Vagina (tissue), 2 donors: ENCODE measurements around the gene C2orf76. TPM values are rescaled to one million over a fixed set of nuclear protein-coding genes. Genes with fewer than 3 reads are reported as not detected.

Source experiments
- DNase-seq, 2 donors: peaks; one replicate each; pipeline ENCODE4 v3.0.0-alpha.2; 2017; ENCODE audit errors: extremely low spot score in 2 of 2
- H3K27ac ChIP-seq: fragments of 200-600 bp; sonication (generic); one replicate; pipeline ENCODE4 v1.5.1; 2019
- H3K27me3 ChIP-seq: fragments of 200-600 bp; sonication (generic); one replicate; pipeline ENCODE4 v1.5.1; 2019
- H3K36me3 ChIP-seq, 2 donors: fragments of 200-600 bp; sonication (generic); one replicate each; pipeline ENCODE4 v1.5.1; 2017 to 2019
- H3K4me1 ChIP-seq: fragments of 200-600 bp; sonication (generic); one replicate; pipeline ENCODE4 v1.5.1; 2019
- H3K4me3 ChIP-seq, 2 donors: fragments of 200-600 bp; sonication (generic); 1 replicate in 1 of 2; 2 replicates in 1 of 2; pipeline ENCODE4 v1.5.1; 2016 to 2019
- H3K9me3 ChIP-seq: fragments of 200-600 bp; sonication (generic); one replicate; pipeline ENCODE4 v1.5.1; 2019
- POLR2A ChIP-seq, 2 donors: fragments of 450-650 bp; IDR thresholded peaks; one replicate each; pipeline ENCODE4 v1.6.1; 2017; ENCODE audit warnings: antibody characterized with exemption in 2 of 2, mild to moderate bottlenecking in 2 of 2, moderate library complexity in 2 of 2
- POLR2AphosphoS5 ChIP-seq, 2 donors: sonication (generic); formaldehyde crosslinking; IDR thresholded peaks; one replicate each; pipeline ENCODE4 v1.9.0; 2017; ENCODE audit warnings: antibody characterized with exemption in 2 of 2, mild to moderate bottlenecking in 2 of 2, low read depth in 1 of 2; ENCODE audit not compliant: insufficient read depth in 1 of 2
- intact Hi-C: fragments of 100-400 bp; cut with DNase I; formaldehyde crosslinking; loops from one replicate; pipeline ENCODE4 v1.15.1; 2023
- total RNA-seq: library from RNA; depleted of rRNA; stranded (reverse); fragments of >200 nt; gene quantifications from one replicate; pipeline ENCODE4 v1.2.3, GENCODE V29; 2016
- TF ChIP-seq, protein P1 (sequence below), 3 experiments: fragments of 450-650 bp in 2 of 3; fragments of 200-600 bp in 1 of 3; sonication (generic) in 1 of 3; IDR thresholded peaks; one replicate each; pipeline ENCODE4 v1.5.1; 2017 to 2019; ENCODE audit warnings: antibody characterized with exemption in 3 of 3, mild to moderate bottlenecking in 2 of 3, moderate library complexity in 2 of 3

The C2orf76 gene
- total RNA-seq, 1 donor from 2014 or later, result 3.7 TPM

- intact Hi-C loops, result loop anchor here (10.0 kb wide), 1 partner anchor 410 kb away; no protein-coding TSS in a partner anchor
- no peak overlapping the region for H3K4me3 ChIP-seq
- H3K9me3 ChIP-seq, result no peaks in the 10 kb centered on the region
- H3K27me3 ChIP-seq, result no peaks in the 10 kb centered on the region
- H3K36me3 ChIP-seq, result no peaks in the 10 kb centered on the region
- no peak overlapping the region for H3K27ac ChIP-seq
- TF ChIP-seq POLR2A (IDR thresholded peaks at IDR 0.05), result no peak
- TF ChIP-seq, protein P1, sequence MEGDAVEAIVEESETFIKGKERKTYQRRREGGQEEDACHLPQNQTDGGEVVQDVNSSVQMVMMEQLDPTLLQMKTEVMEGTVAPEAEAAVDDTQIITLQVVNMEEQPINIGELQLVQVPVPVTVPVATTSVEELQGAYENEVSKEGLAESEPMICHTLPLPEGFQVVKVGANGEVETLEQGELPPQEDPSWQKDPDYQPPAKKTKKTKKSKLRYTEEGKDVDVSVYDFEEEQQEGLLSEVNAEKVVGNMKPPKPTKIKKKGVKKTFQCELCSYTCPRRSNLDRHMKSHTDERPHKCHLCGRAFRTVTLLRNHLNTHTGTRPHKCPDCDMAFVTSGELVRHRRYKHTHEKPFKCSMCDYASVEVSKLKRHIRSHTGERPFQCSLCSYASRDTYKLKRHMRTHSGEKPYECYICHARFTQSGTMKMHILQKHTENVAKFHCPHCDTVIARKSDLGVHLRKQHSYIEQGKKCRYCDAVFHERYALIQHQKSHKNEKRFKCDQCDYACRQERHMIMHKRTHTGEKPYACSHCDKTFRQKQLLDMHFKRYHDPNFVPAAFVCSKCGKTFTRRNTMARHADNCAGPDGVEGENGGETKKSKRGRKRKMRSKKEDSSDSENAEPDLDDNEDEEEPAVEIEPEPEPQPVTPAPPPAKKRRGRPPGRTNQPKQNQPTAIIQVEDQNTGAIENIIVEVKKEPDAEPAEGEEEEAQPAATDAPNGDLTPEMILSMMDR (IDR thresholded peaks at IDR 0.05), result no peak
- no peak for TF ChIP-seq POLR2AphosphoS5 (IDR thresholded peaks at IDR 0.05; ENCODE audit: insufficient read depth in 1 of 2, low read depth in 1 of 2)
- DNase-seq, result no peak
- H3K4me1 ChIP-seq, result no peaks in the 10 kb centered on the region
Measured at GRCh38 chr2:119294671-119295070, 72.0 kb downstream of the C2orf76 start.

DNA sequence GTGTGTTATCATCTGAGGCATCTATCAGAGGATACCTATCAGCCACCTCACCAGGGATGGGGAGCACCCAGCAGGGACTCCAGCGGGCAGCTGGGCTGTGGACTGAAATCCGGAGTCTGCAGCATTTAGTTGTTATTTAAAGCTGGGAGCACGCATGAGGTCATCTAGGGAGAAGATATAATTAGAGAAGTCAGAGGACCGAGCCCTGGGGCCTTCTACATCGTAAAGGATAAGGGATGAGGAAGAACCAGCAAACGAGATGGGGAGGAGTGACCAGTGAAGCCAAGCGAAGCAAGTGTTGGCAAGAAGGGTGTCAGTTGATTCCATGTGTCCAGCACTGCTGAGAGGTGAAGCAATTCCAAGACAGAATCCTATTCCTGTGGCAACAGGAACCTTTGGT lies 72.7 kb downstream of the C2orf76 start:
- TF ChIP-seq, protein P1 (IDR thresholded peaks at IDR 0.05), result no peak
- no peak for TF ChIP-seq POLR2AphosphoS5 (IDR thresholded peaks at IDR 0.05; ENCODE audit: insufficient read depth in 1 of 2, low read depth in 1 of 2)
- no peak for TF ChIP-seq POLR2A (IDR thresholded peaks at IDR 0.05)
- no peaks in the 10 kb centered on the region for H3K27me3 ChIP-seq
- intact Hi-C loops, result loop anchor here (10.0 kb wide), 1 partner anchor 409 kb away; no protein-coding TSS in a partner anchor
- no peak overlapping the region for H3K4me3 ChIP-seq
- H3K4me1 ChIP-seq, result no peaks in the 10 kb centered on the region
- H3K9me3 ChIP-seq, result no peaks in the 10 kb centered on the region
- H3K36me3 ChIP-seq, result no peaks in the 10 kb centered on the region
- H3K27ac ChIP-seq, result no peak overlapping the region
- DNase-seq, result no peak

- DNase-seq, result no peak
- intact Hi-C loops, result loop anchor here (10.0 kb wide), 1 partner anchor 408 kb away; no protein-coding TSS in a partner anchor
Measured at GRCh38 chr2:119293254-119293653, 73.4 kb downstream of the C2orf76 start.

GRCh38 chr2:119292226-119292625 lies 74.4 kb downstream of the C2orf76 start:
- intact Hi-C loops, result loop anchor here (10.0 kb wide), 1 partner anchor 407 kb away; no protein-coding TSS in a partner anchor
- H3K27me3 ChIP-seq, result no peaks in the 10 kb centered on the region
- H3K4me1 ChIP-seq, result no peaks in the 10 kb centered on the region
- no peak for DNase-seq
- TF ChIP-seq POLR2AphosphoS5 (IDR thresholded peaks at IDR 0.05; ENCODE audit: insufficient read depth in 1 of 2, low read depth in 1 of 2) (no peak), POLR2A (IDR thresholded peaks at IDR 0.05) (no peak)
- TF ChIP-seq, protein P1 (IDR thresholded peaks at IDR 0.05), result no peak
- H3K36me3 ChIP-seq, result no peaks in the 10 kb centered on the region
- no peak overlapping the region for H3K4me3 ChIP-seq
- no peak overlapping the region for H3K27ac ChIP-seq
- no peaks in the 10 kb centered on the region for H3K9me3 ChIP-seq

More at GRCh38 chr2:119293254-119293653, 73.4 kb downstream of the C2orf76 start:
- no peak for TF ChIP-seq POLR2A (IDR thresholded peaks at IDR 0.05)
- TF ChIP-seq, protein P1 (IDR thresholded peaks at IDR 0.05), result no peak
- TF ChIP-seq POLR2AphosphoS5 (IDR thresholded peaks at IDR 0.05; ENCODE audit: insufficient read depth in 1 of 2, low read depth in 1 of 2), result no peak
- Histone ChIP-seq H3K9me3 (no peaks in the 10 kb centered on the region), H3K4me3 (no peak overlapping the region), H3K27me3 (no peaks in the 10 kb centered on the region), H3K36me3 (no peaks in the 10 kb centered on the region), H3K4me1 (no peaks in the 10 kb centered on the region), H3K27ac (no peak overlapping the region)

DNA sequence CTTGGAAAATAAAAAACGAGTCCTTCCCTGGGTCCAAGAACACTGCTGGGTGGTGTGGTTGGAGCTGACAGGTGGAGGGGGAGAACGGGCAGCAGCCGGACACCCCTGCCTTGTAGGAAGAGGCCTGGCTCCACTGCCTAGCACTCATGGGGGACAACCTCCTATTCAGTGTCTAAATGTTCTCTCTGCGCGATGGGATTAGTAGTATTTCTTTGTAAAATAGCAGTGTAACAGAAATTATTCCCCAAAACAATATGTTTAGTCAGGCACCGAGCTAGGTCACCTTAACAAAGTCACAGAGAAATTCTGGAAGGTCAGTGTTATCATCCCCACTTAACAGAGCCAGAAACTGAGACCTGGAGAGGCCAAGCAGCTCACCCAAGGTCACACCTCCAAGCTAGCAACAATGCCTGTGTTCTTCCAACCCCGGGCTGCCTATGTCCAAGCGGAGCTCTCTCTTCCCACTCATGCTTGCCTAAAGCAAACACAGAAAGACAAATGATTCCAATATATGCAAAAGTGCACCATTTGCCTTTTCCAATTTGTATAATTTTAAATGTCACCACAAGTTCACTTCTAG lies 75.0 kb downstream of the C2orf76 start:
- TF ChIP-seq, protein P1 (IDR thresholded peaks at IDR 0.05), result no peak
- TF ChIP-seq POLR2AphosphoS5 (IDR thresholded peaks at IDR 0.05; ENCODE audit: insufficient read depth in 1 of 2, low read depth in 1 of 2), result no peak
- TF ChIP-seq POLR2A (IDR thresholded peaks at IDR 0.05), result no peak
- Histone ChIP-seq H3K36me3 (no peaks in the 10 kb centered on the region), H3K27me3 (no peaks in the 10 kb centered on the region), H3K4me3 (no peak overlapping the region), H3K4me1 (no peaks in the 10 kb centered on the region), H3K9me3 (no peaks in the 10 kb centered on the region), H3K27ac (no peak overlapping the region)
- intact Hi-C loops, result loop anchor here (10.0 kb wide), 1 partner anchor 407 kb away; no protein-coding TSS in a partner anchor
- no peak for DNase-seq
